ENCODE data around the gene ADAMTS17.
A peak's percentile ranks its signal among the peaks of the same experiment; 100 is the strongest.
"Not testable (repeated sequence)": the region's sequence is repeated elsewhere in the genome, so short reads cannot be mapped to it uniquely, and the experiment has no call there.

Gene ADAMTS17

GRCh38 chr15:99961011-99961441 is 380.7 kb downstream of the ADAMTS17 start:
- DNase-seq = peak in 1 of 2 experiments; percentile 32

GRCh38 chr15:99959326-99959725 is 382.4 kb downstream of the ADAMTS17 start:
- no peak for DNase-seq

GRCh38 chr15:99958426-99959097 is 383.2 kb downstream of the ADAMTS17 start:
- DNase-seq = no peak

- no peak for DNase-seq
Measured at GRCh38 chr15:99957642-99958013, 384.1 kb downstream of the ADAMTS17 start.

- no peak for DNase-seq
Measured at GRCh38 chr15:99956820-99957641, 384.7 kb downstream of the ADAMTS17 start.

- no peak for DNase-seq
Measured at GRCh38 chr15:99956022-99956775, 385.6 kb downstream of the ADAMTS17 start.

GRCh38 chr15:99955532-99955931 is 386.2 kb downstream of the ADAMTS17 start:
- DNase-seq = no peak

GRCh38 chr15:99955181-99955525 is 386.6 kb downstream of the ADAMTS17 start:
- DNase-seq = no peak

GRCh38 chr15:99954361-99955180 is 387.2 kb downstream of the ADAMTS17 start:
- DNase-seq = no peak

- no peak for DNase-seq
Measured at GRCh38 chr15:99953886-99954285, 387.9 kb downstream of the ADAMTS17 start.

- no peak for DNase-seq
Measured at GRCh38 chr15:99951511-99951910, 390.3 kb downstream of the ADAMTS17 start.

- DNase-seq = no peak
Measured at GRCh38 chr15:99944131-99944530, 397.6 kb downstream of the ADAMTS17 start.

- no peak for DNase-seq
Measured at GRCh38 chr15:99943466-99943865, 398.3 kb downstream of the ADAMTS17 start.

GRCh38 chr15:99932676-99933402 is 408.9 kb downstream of the ADAMTS17 start:
- no peak for DNase-seq

GRCh38 chr15:99931703-99932603 is 409.8 kb downstream of the ADAMTS17 start:
- DNase-seq = peak; percentile 23 to 30

- no peak for DNase-seq
Measured at GRCh38 chr15:99930696-99931095, 411.1 kb downstream of the ADAMTS17 start.

- DNase-seq = no peak
Measured at GRCh38 chr15:99929266-99929665, 412.5 kb downstream of the ADAMTS17 start.

GRCh38 chr15:99928429-99928981 is 413.3 kb downstream of the ADAMTS17 start:
- peak; percentile 13 to 66 for DNase-seq

- DNase-seq = not testable (repeated sequence)
Measured at GRCh38 chr15:99926532-99926931, 415.2 kb downstream of the ADAMTS17 start.

GRCh38 chr15:99925661-99926461 is 415.9 kb downstream of the ADAMTS17 start:
- DNase-seq = peak in 1 of 2 experiments; percentile 32

All from SW 1271 (cell line).